Glutamatergic neuron (in vitro differentiated cells): ENCODE results near the gene RAB7B. TPM values are rescaled to one million over a fixed set of nuclear protein-coding genes. Genes with fewer than 3 reads are reported as not detected.

ENCODE experiments used
- DNase-seq: peaks from one replicate; pipeline ENCODE4 v3.0.0; 2022
- H3K27ac Mint-ChIP-seq: one replicate; pipeline ENCODE4 v1.8.0; 2020; ENCODE audit warnings: mild to moderate bottlenecking, mixed read lengths, inconsistent platforms; ENCODE audit not compliant: unreplicated experiment
- H3K27me3 Mint-ChIP-seq: one replicate; pipeline ENCODE4 v1.8.0; 2020; ENCODE audit warnings: mild to moderate bottlenecking, moderate library complexity, mixed read lengths, inconsistent platforms; ENCODE audit not compliant: unreplicated experiment
- H3K36me3 Mint-ChIP-seq: one replicate; pipeline ENCODE4 v1.8.0; 2020; ENCODE audit warnings: mild to moderate bottlenecking, mixed read lengths, inconsistent platforms; ENCODE audit not compliant: unreplicated experiment
- H3K4me1 Mint-ChIP-seq: one replicate; pipeline ENCODE4 v1.8.0; 2020; ENCODE audit warnings: mild to moderate bottlenecking, low read depth, mixed read lengths, inconsistent platforms; ENCODE audit not compliant: unreplicated experiment
- H3K4me3 Mint-ChIP-seq: one replicate; pipeline ENCODE4 v1.8.0; 2020; ENCODE audit warnings: mild to moderate bottlenecking, mixed read lengths, inconsistent platforms; ENCODE audit not compliant: unreplicated experiment
- H3K9me3 Mint-ChIP-seq: one replicate; pipeline ENCODE4 v1.8.0; 2020; ENCODE audit warnings: mild to moderate bottlenecking, moderate library complexity, mixed read lengths, inconsistent platforms; ENCODE audit not compliant: unreplicated experiment
- total RNA-seq: library from RNA; stranded (reverse); fragmentation: NEBNext Ultra II Directional; extraction: Animal tissue kit (Norgen Biotek cat#: 25700); gene quantifications from one replicate; pipeline ENCODE4 v1.2.1, GENCODE V29; 2021; ENCODE audit not compliant: unreplicated experiment
- TF ChIP-seq, protein P1 (sequence below): fragments of 200-600 bp; sonication (generic); IDR thresholded peaks from one replicate; pipeline ENCODE4 v1.5.0; 2021; ENCODE audit not compliant: partially characterized antibody, unreplicated experiment

Gene RAB7B
- total RNA-seq, 1 donor from 2014 or later, result not detected

DNA sequence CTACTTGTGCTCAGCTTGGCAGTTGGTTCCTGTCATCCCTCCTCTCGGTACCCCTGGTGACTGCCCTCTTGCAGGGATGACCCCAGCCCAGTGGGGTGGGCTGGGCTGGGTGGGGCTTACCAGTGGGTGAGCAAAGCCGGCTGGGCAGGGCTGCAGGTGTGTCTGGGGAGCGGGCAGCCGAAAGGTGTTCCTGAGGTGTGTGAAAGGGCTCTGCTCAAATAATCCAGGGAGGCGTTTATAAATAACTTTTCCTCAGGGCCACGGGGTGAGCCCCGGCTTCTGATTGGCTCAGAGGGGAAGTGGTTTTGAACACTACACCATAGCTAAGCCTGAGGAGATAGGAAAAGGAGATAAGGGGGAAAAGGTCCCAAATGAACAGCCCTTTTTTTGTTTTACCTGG lies 60.0 kb downstream of the RAB7B start, which contains the start of gene SLC26A9:
SLC26A9 (minus strand) TSS at position 212 of the 400 bp plus-strand sequence. CDS start 7,636 bp downstream, outside the sequence.
- no peak within 1 kb of the TSS for H3K4me3 Mint-ChIP-seq

DNA sequence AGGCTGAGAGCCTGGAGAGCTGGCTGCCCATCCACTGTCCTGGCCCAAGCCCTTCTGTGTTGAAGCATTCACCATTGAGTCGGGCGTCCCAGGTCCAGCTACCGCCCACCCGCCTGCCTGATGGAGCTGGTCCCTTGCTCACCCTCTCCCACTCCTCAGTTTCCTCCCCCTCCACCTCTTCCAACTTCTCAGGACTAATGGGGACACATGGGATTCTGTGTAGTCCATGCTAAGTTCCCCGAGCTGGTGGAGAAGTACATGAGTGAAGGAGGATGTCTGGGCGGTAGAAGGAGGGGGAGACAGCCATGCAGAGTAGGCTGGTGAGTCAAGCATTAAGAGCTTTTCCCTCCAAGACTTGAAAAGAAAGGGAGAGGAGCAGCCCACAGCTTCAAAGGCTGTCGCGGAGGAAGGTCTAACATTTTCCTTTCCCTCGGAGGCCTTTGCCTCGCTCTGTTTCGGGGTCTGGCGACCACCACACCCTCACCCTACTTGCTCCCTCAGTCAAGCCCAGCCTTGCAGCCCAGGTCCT lies 60.5 kb downstream of the RAB7B start:
- H3K4me1 Mint-ChIP-seq, result peaks cover 6% of the 10 kb centered on the region
- TF ChIP-seq, protein P1, sequence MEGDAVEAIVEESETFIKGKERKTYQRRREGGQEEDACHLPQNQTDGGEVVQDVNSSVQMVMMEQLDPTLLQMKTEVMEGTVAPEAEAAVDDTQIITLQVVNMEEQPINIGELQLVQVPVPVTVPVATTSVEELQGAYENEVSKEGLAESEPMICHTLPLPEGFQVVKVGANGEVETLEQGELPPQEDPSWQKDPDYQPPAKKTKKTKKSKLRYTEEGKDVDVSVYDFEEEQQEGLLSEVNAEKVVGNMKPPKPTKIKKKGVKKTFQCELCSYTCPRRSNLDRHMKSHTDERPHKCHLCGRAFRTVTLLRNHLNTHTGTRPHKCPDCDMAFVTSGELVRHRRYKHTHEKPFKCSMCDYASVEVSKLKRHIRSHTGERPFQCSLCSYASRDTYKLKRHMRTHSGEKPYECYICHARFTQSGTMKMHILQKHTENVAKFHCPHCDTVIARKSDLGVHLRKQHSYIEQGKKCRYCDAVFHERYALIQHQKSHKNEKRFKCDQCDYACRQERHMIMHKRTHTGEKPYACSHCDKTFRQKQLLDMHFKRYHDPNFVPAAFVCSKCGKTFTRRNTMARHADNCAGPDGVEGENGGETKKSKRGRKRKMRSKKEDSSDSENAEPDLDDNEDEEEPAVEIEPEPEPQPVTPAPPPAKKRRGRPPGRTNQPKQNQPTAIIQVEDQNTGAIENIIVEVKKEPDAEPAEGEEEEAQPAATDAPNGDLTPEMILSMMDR, result no peak
- H3K9me3 Mint-ChIP-seq, result no peaks in the 10 kb centered on the region
- DNase-seq, result no peak
- H3K4me3 Mint-ChIP-seq, result no peak overlapping the region
- H3K27me3 Mint-ChIP-seq, result peaks cover 6% of the 10 kb centered on the region
- H3K27ac Mint-ChIP-seq, result no peak overlapping the region
- no peaks in the 10 kb centered on the region for H3K36me3 Mint-ChIP-seq

More for the DNA sequence above, 60.0 kb downstream of the RAB7B start, which contains the start of gene SLC26A9:
- Mint-ChIP-seq H3K4me1 (peaks cover 6% of the 10 kb centered on the region), H3K27me3 (peaks cover 6% of the 10 kb centered on the region), H3K9me3 (no peaks in the 10 kb centered on the region), H3K36me3 (no peaks in the 10 kb centered on the region), H3K27ac (no peak within 1 kb of the TSS)
- no peak for DNase-seq
- TF ChIP-seq, protein P1, result no peak

DNA sequence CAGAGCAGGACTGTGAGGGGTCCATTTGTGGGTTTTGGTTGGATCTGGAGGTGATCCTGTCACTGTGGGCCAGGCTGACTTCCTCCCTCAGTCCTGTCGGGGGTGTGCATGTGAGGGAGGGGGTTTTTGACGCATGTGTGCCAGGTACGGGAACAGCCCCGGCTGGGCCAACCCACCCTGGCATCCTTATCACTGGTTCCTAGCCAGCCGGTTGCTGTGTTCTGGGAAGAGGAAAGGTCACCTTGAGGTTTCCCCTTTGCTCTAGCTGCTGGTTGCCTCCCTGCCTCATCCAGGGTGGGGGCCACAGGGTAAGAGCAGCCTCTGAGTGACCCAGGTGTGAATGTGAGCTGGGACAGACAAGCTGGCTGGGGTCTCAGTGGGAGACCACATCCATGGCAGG lies 62.5 kb downstream of the RAB7B start:
- TF ChIP-seq, protein P1, result no peak
- no peak overlapping the region for H3K27ac Mint-ChIP-seq
- H3K4me1 Mint-ChIP-seq, result peaks cover 6% of the 10 kb centered on the region
- H3K27me3 Mint-ChIP-seq, result peaks cover 3% of the 10 kb centered on the region
- H3K4me3 Mint-ChIP-seq, result no peak overlapping the region
- no peaks in the 10 kb centered on the region for H3K36me3 Mint-ChIP-seq
- no peaks in the 10 kb centered on the region for H3K9me3 Mint-ChIP-seq
- no peak for DNase-seq

GRCh38 chr1:205939690-205940330 lies 63.4 kb downstream of the RAB7B start:
- TF ChIP-seq, protein P1, result peak; percentile 57
- Mint-ChIP-seq H3K4me1 (peaks cover 6% of the 10 kb centered on the region), H3K9me3 (no peaks in the 10 kb centered on the region), H3K4me3 (no peak overlapping the region), H3K27me3 (peaks cover 3% of the 10 kb centered on the region), H3K36me3 (no peaks in the 10 kb centered on the region), H3K27ac (no peak overlapping the region)
- peak; percentile 66 for DNase-seq

DNA sequence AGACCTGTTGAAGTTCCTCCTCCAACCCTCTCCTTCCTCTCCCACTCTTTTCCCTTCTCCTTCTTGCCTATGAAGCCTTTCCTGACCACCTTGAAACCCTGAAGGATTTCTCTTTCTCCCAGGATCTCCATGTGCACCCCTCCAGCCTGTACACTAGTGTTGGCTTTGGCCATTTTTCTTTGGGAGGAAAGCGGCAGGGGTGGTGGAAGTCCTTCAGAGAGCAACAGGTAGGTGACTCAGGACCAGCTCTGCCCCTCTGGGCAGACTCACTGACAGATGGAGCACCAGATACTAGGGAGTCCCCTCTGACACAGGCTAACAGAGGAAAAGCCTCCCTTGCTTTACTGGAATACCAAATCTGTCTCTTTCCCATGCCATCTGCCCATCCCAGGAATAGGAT lies 64.5 kb downstream of the RAB7B start:
- Mint-ChIP-seq H3K4me3 (no peak overlapping the region), H3K36me3 (no peaks in the 10 kb centered on the region), H3K27ac (no peak overlapping the region), H3K4me1 (peaks cover 6% of the 10 kb centered on the region), H3K27me3 (peaks cover 2% of the 10 kb centered on the region), H3K9me3 (peaks cover 2% of the 10 kb centered on the region)
- no peak for DNase-seq
- TF ChIP-seq, protein P1, result no peak
